Stimulated activated CD4-positive, alpha-beta T cell treated with anti-CD3 and anti-CD28 coated beads, Interleukin-1b, Interleukin-23, amount 100 ng/mL, for 1 hour (primary cell): ENCODE results near the gene FAM168B.
"Not testable (repeated sequence)": the region's sequence is repeated elsewhere in the genome, so short reads cannot be mapped to it uniquely, and the experiment has no call there.

Experiments used
- DNase-seq, 2 donors: peaks; one replicate each; pipeline ENCODE4 v3.0.0-alpha.2; 2020; ENCODE audit warnings: low read depth in 2 of 2

FAM168B gene

DNA sequence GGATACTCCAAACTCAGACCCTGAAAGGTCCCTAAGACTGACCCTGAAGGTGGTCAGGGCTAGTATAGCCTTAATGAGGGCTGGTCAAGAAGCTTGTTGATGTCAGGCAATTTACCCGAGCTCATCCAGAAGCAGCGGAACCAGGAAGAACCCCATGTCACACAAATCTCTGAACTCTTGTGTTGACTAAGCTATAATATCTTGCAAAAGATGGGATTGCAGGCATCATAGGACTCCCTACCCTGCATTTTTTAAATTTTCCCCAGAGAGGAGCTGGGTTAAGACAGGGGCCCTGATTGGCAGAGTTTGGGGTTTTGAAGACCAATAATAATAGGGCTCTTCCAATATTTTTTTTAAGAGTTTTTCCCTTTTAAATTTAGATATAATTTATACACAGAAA is 9.9 kb upstream of the FAM168B start:
- DNase-seq, result no peak

- DNase-seq, result no peak
Measured at GRCh38 chr2:131094463-131095281, 1.4 kb upstream of the FAM168B start.

- no peak for DNase-seq
Measured at GRCh38 chr2:131093696-131094462, 619 bp upstream of the FAM168B start.

GRCh38 chr2:131092458-131093005 is 728 bp downstream of the FAM168B start:
- no peak for DNase-seq

DNA sequence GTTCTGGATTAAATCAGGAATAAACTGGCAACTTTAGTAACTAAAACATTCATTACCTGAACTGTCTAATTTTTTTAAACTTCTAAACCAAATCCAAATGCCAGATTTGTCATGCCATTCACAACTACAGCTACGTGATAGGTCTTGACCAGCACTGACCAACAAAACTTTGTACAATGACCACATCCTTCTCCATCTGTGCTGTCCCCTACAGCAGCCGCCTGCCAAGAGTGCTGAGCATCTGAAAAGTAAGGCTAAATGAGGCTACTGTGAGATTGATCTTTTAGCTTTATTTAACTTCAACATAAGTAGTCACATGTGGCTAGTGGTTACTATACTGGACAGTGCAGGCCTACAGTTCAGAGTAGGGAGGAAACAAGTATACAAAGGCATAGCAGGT is 7.6 kb downstream of the FAM168B start:
- DNase-seq, result no peak

GRCh38 chr2:131081190-131081589 is 12.1 kb downstream of the FAM168B start:
- no peak for DNase-seq

GRCh38 chr2:131079931-131080330 is 13.3 kb downstream of the FAM168B start:
- not testable (repeated sequence) for DNase-seq

- DNase-seq, result no peak
Measured at GRCh38 chr2:131077966-131078365, 15.3 kb downstream of the FAM168B start.

- no peak for DNase-seq
Measured at GRCh38 chr2:131077182-131077846, 15.9 kb downstream of the FAM168B start.

GRCh38 chr2:131076707-131077106 is 16.6 kb downstream of the FAM168B start:
- DNase-seq, result no peak

- not testable (repeated sequence) for DNase-seq
Measured at GRCh38 chr2:131075578-131075977, 17.7 kb downstream of the FAM168B start.

DNA sequence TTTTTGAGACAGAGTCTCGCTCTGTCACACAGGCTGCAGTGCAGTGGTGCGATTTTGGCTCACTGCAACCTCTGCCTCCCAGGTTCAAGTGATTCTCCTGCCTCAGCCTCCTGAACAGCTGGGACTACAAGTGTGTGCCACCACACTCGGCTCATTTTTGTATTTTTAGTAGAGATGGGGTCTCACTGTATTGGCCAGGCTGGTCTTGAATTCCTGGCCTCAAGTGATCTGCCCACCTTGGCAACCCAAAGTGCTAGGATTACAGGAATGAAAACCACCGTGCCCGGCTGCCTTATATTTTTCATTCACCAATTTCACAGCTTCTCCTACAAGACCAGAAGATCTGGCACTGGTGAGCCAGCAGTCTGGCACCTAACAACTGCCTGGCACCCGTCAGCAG is 25.1 kb downstream of the FAM168B start:
- DNase-seq, result not testable (repeated sequence)

GRCh38 chr2:131067465-131068125 is 25.7 kb downstream of the FAM168B start:
- DNase-seq, result no peak

DNA sequence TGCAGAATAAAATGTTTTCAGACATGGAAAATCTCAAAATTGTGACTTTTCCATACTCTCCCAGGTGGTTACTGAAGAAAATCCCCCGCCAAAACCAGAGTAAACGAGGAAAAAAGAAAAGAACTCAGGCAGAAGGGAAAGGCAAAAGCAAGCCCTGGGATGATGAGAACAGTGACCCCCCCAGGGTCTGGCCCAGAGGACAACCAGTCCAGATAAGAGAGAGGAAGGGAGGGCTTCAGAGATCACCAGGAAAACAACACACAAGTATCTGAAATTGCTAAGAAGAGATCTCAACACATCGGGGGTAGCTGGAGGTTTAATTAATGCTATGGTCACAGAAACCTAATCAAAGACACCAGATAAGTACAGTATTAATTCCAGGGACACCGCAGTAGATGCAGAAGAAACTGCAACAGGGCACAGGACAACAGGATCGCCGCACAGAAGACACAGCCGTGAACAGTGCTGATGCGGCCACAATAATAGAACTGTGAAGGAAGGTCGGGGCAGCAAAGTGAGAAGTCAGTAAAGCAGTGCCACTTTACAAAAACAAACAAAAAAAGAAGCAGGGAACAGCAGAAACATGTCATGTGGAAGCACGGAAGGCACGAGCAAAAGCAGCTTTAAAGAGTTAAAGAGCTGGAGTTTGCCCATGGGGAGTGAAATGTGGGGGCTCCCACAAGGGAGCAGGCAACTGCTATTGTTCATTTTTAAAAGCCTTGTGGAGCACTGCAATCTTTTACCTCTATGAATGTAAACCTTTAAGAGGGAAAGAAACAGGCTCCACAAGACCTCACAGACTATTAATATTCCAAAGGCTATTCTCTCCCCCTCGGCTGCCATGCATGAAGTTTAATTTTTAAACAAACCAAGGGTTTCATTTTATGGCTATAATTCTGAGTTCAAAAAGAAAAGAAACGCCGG is 28.4 kb downstream of the FAM168B start:
- no peak for DNase-seq

DNA sequence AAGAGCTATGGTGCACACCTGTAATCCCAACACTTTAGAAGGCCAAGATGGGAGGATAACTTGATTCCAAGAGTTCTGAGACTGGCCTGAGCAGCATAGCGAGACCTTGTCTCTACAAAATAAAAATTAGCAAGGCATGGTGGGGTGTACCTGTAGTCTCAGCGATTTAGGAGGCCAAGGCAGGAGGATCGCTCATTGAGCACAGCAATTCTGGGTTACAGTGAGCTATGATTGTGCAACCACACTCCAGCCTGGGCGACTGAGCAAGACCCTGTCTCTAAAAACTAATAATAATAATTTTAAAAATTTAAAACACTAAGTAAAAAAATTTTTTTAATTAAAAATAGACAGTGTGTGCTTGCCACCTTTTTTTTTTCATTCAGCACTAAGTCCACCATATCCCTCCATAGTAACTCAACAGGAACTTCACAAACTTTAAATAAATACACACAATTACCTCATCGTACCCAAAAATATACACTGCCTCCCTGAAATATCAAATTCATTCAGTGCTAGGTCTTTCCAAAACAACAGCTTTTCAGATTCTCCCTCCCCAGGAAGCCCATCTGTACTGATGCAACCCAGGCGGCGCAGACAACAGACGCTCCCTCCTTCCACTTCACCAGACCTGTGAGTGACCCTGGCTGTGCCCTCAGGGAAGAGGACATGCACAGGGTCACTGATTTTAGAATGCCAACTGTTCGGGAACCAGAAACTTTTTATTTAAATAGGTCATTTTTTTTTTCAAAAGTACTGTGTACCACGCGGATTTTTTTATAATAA is 29.6 kb downstream of the FAM168B start:
- DNase-seq, result no peak

DNA sequence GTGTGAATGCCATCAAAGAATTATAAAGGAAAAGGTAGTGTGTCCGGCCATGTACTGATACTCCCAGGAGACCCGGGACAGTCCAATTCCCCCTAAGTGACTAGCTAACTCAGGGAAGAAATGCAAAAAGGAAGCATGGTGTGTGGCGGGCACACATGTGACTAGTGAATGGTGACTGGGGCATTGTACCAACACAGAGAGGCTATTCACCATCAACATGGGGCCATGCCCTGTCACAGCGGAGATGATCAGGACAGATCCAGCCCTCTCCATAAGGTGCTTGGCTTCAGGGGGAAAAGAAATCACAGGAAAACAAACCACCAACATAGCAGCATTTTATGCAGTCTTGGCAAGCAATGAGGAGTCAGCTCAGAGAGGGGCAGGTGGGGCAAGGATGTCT is 34.3 kb downstream of the FAM168B start:
- no peak for DNase-seq

DNA sequence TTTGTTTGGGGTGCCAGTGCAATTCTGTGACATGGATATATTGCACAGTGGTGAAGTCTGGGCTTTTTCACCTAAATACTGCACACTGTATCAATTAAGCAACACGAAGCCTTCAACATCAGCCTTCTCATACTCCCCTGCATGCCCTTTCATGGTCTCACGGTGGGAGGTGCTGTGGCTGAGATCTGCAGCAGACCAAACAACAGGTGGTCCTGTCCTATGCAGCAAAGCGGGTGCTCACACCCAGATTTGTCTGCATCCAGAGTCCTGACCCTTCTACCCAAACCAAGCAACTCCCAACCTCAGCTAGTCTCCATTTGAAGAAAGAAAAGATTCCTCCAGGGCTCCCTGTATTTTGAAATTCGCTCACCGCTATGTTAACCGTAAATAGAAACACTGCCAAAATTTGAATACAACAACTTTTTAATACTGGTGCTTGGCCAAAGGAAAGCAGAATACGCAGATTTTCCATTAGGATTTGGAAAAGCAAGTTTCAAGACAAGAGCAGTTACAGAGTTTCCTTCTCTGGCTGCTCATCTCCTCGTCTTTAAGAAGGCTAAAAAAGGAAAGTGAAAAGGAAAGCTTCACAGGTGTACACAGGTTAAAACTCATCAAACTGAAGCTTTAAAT is 34.9 kb downstream of the FAM168B start:
- no peak for DNase-seq

DNA sequence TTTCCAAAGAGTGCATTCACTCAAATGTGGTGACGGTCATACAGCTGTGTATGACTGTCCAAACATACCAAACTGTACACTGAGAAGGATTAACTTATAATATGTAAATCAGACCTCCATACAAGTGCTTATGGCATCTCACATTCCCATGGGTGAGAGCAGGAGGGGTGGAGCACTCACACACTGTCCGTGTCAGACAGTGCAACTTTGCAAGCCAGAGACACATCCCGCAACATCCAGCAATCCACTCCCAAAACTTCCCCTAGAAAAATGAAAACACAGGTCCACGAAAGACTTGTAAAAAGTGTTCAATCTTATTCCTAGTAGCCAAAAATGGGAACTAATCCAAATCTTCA is 36.4 kb downstream of the FAM168B start:
- no peak for DNase-seq

- no peak for DNase-seq
Measured at GRCh38 chr2:131056204-131056931, 36.9 kb downstream of the FAM168B start.
